CD4-positive, alpha-beta T cell treated with Interleukin-17A for 1 hour (primary cell): ENCODE data around the gene LRRC45.

Source experiments
- DNase-seq: peaks from one replicate; pipeline ENCODE4 v3.0.0-alpha.2; 2020

The LRRC45 gene

GRCh38 chr17:82008258-82008940 lies 14.7 kb upstream of the LRRC45 start:
- no peak for DNase-seq

GRCh38 chr17:82008941-82009405 lies 14.1 kb upstream of the LRRC45 start:
- DNase-seq = no peak

- no peak for DNase-seq
Measured at GRCh38 chr17:82009413-82009812, 13.7 kb upstream of the LRRC45 start.

GRCh38 chr17:82010575-82011525 lies 12.3 kb upstream of the LRRC45 start:
- DNase-seq = no peak

GRCh38 chr17:82011617-82012187 lies 11.4 kb upstream of the LRRC45 start:
- DNase-seq = no peak

GRCh38 chr17:82012261-82012639 lies 10.9 kb upstream of the LRRC45 start:
- no peak for DNase-seq

- no peak for DNase-seq
Measured at GRCh38 chr17:82012640-82013295, 10.3 kb upstream of the LRRC45 start.

GRCh38 chr17:82013341-82013740 lies 9.8 kb upstream of the LRRC45 start:
- DNase-seq = no peak

- no peak for DNase-seq
Measured at GRCh38 chr17:82013772-82014321, 9.3 kb upstream of the LRRC45 start.

GRCh38 chr17:82014432-82014831 lies 8.7 kb upstream of the LRRC45 start:
- no peak for DNase-seq

- no peak for DNase-seq
Measured at GRCh38 chr17:82014971-82015310, 8.2 kb upstream of the LRRC45 start.

- no peak for DNase-seq
Measured at GRCh38 chr17:82015311-82015971, 7.7 kb upstream of the LRRC45 start.

GRCh38 chr17:82016061-82016874 lies 6.8 kb upstream of the LRRC45 start:
- DNase-seq = no peak

GRCh38 chr17:82016875-82017459 lies 6.1 kb upstream of the LRRC45 start:
- no peak for DNase-seq

GRCh38 chr17:82017612-82018151 lies 5.4 kb upstream of the LRRC45 start:
- no peak for DNase-seq

GRCh38 chr17:82018152-82018988 lies 4.7 kb upstream of the LRRC45 start:
- DNase-seq = no peak

- DNase-seq = no peak
Measured at GRCh38 chr17:82018989-82019689, 4.0 kb upstream of the LRRC45 start.

GRCh38 chr17:82019690-82020571 lies 3.2 kb upstream of the LRRC45 start:
- peak; percentile 62 for DNase-seq
